Heart right ventricle (tissue), 16 donors: ENCODE measurements around the gene UBTF. TPM values are rescaled to one million over a fixed set of nuclear protein-coding genes. Genes with fewer than 3 reads are reported as not detected.

ENCODE experiments used
- ATAC-seq, 8 donors: fragments of 200-7000 bp; cut with Tn5 transposase; one replicate each; pipeline ENCODE4 v1.9.1; 2020; ENCODE audit warnings: mild to moderate bottlenecking in 8 of 8, moderate library complexity in 8 of 8, moderate number of reproducible peaks in 1 of 8
- DNase-seq, 2 donors: peaks; one replicate each; pipeline ENCODE4 v3.0.0-alpha.2; 2020
- H3K27ac ChIP-seq, 10 donors: fragments of 200-600 bp; sonication (generic) in 2 of 10; one replicate each; pipeline versions ENCODE4 v1.5.0 to v1.8.0; 2020 to 2022; ENCODE audit warnings: mild to moderate bottlenecking in 3 of 10
- H3K27me3 ChIP-seq, 7 donors: fragments of 200-600 bp; one replicate each; pipeline ENCODE4 v1.8.0; 2021 to 2022; ENCODE audit warnings: mild to moderate bottlenecking in 2 of 7
- H3K36me3 ChIP-seq, 9 donors: fragments of 200-600 bp; sonication (generic) in 1 of 9; one replicate each; pipeline versions ENCODE4 v1.5.0 to v1.8.0; 2020 to 2022; ENCODE audit warnings: mild to moderate bottlenecking in 2 of 9
- H3K4me1 ChIP-seq, 9 donors: fragments of 200-600 bp; sonication (generic) in 1 of 9; one replicate each; pipeline versions ENCODE4 v1.5.0 to v1.8.0; 2020 to 2022; ENCODE audit warnings: mild to moderate bottlenecking in 4 of 9
- H3K4me3 ChIP-seq, 10 donors: fragments of 200-600 bp; sonication (generic) in 2 of 10; one replicate each; pipeline versions ENCODE4 v1.5.0 to v1.8.0; 2020 to 2022; ENCODE audit warnings: mild to moderate bottlenecking in 7 of 10, moderate library complexity in 2 of 10
- H3K9me3 ChIP-seq, 11 donors: fragments of 200-600 bp in 10 of 11; sonication (generic) in 2 of 11; one replicate each; pipeline versions ENCODE4 v1.5.0 to v1.8.0; 2013 to 2022; ENCODE audit warnings: mild to moderate bottlenecking in 2 of 11, control low read depth in 1 of 11, moderate library complexity in 1 of 11
- CTCF ChIP-seq, 9 donors: fragments of 200-600 bp; sonication (generic) in 2 of 9; IDR thresholded peaks; one replicate each; pipeline versions ENCODE4 v1.5.0 to v1.8.0; 2021 to 2022; ENCODE audit warnings: antibody characterized with exemption in 9 of 9, mild to moderate bottlenecking in 5 of 9, moderate library complexity in 1 of 9
- WGBS, 2 donors: extraction: QIAGEN DNeasy Blood & Tissue Kit; methylation state at CpG; one replicate each; pipeline ENCODE4 v1.1.7; 2013; ENCODE audit warnings: inconsistent platforms in 1 of 2; 5-methylcytosine and 5-hydroxymethylcytosine counted together
- intact Hi-C, 10 donors: fragments of 100-400 bp; cut with DNase I; formaldehyde crosslinking; loops; one replicate each; pipeline versions ENCODE4 v1.11.1 to v1.14.2; 2022
- polyA plus RNA-seq, 2 donors: library from polyadenylated mRNA; stranded (reverse); fragments of 200-250 nt; gene quantifications; one replicate each; pipeline ENCODE4 v1.2.3, GENCODE V29; 2013
- total RNA-seq, 10 donors: library from RNA; stranded (reverse); fragmentation: NEBNext Ultra II Directional in 3 of 10; extraction: Animal tissue kit (Norgen Biotek cat#: 25700) in 3 of 10; gene quantifications; one replicate each; pipeline versions ENCODE4 v1.2.1 to v1.2.4, GENCODE V29; 2021 to 2023
- donor health status: Arrhythmogenic right ventricular cardiomyopathy.
- donor health status: ischemic (EF 13 %, LVEDD 7.1; RV severe dilation, severe dysfunction).
- donor health status: healthy with polysubstance abuse.
- donor health status: DM: no; HTN: yes; CAD: no.
- donor health status: DM: no; HTN: no; CAD: no.
- donor health status: ischemic (EF 25% LVEDD 6.9; RV normal size, moderate dysfunction).
- donor health status: ischemic (EF 25% LVEDD 5.7; RV mildly dilated, moderate dysfunction).
- donor health status: healthy.
- donor health status: DM: yes; HTN: yes; CAD: no.
- donor health status: Ischemic cardiomyopathy.
- donor health status: ischemic (EF 35%, LVEDD 5.7; RV mildly dilated, moderate dysfunction).
- donor health status: nonischemic (EF 11% LVEDD 7.7; RV severe dilation, severe dysfunction).
- donor health status: DM: yes; HTN: yes; CAD: no.
- donor health status: PGD.
- donor health status: ischemic (EF 29% LVEDD 5.4; RV normal size, mild dysfunction).
- donor health status: nonischemic (EF 23%, LVEDD 6.1; RV moderate dilation, normal function).

UBTF gene
- total and polyA plus RNA-seq, 12 donors, result 30.8 to 56.3 (median 40.9) TPM

GRCh38 chr17:44177640-44178039 lies 41.8 kb downstream of the UBTF start:
- no peaks in the 10 kb centered on the region for H3K4me1 ChIP-seq
- no peaks in the 10 kb centered on the region for H3K9me3 ChIP-seq
- peak in 4 of 8 donors; percentile 16 to 30 (median 22) for ATAC-seq
- no peak overlapping the region for H3K4me3 ChIP-seq
- 93 to 95% methylated on average over 4 of the region's 4 CpGs for WGBS, 2 donors
- H3K27me3 ChIP-seq, result no peaks in the 10 kb centered on the region
- no peak for TF ChIP-seq CTCF (IDR thresholded peaks at IDR 0.05)
- peaks cover 0 to 63% (median 8%) of the 10 kb centered on the region in 9 donors for H3K36me3 ChIP-seq
- no peak overlapping the region for H3K27ac ChIP-seq
- no peak for DNase-seq
- intact Hi-C loops, result no loop called here

- Histone ChIP-seq H3K27ac (no peak overlapping the region), H3K36me3 (peaks cover 0 to 61% (median 5%) of the 10 kb centered on the region in 9 donors), H3K4me3 (no peak overlapping the region), H3K9me3 (no peaks in the 10 kb centered on the region), H3K4me1 (peaks cover 0 to 4% (median 0%) of the 10 kb centered on the region in 9 donors), H3K27me3 (no peaks in the 10 kb centered on the region)
- no peak for TF ChIP-seq CTCF (IDR thresholded peaks at IDR 0.05)
- no peak for DNase-seq
- 93 to 94% methylated on average over 54 of the region's 54 CpGs for WGBS, 2 donors
- intact Hi-C loops, result no loop called here
- ATAC-seq, result peak in 4 of 8 donors; percentile 9 to 40 (median 27)
Measured at GRCh38 chr17:44176671-44177501, 42.6 kb downstream of the UBTF start.

GRCh38 chr17:44176257-44176656 lies 43.2 kb downstream of the UBTF start:
- Histone ChIP-seq H3K9me3 (no peaks in the 10 kb centered on the region), H3K36me3 (peaks cover 0 to 56% (median 0%) of the 10 kb centered on the region in 9 donors), H3K4me1 (peaks cover 0 to 10% (median 0%) of the 10 kb centered on the region in 9 donors), H3K27ac (no peak overlapping the region), H3K27me3 (no peaks in the 10 kb centered on the region), H3K4me3 (no peak overlapping the region)
- no peak for DNase-seq
- no peak for ATAC-seq
- intact Hi-C loops, result no loop called here
- WGBS, 2 donors, result 100% methylated on average over 1 of the region's 1 CpG
- TF ChIP-seq CTCF (IDR thresholded peaks at IDR 0.05), result no peak

- H3K9me3 ChIP-seq, result no peaks in the 10 kb centered on the region
- DNase-seq, result no peak
- TF ChIP-seq CTCF (IDR thresholded peaks at IDR 0.05), result no peak
- no peaks in the 10 kb centered on the region for H3K27me3 ChIP-seq
- H3K27ac ChIP-seq, result no peak overlapping the region
- intact Hi-C loops, result no loop called here
- peaks cover 0 to 24% (median 8%) of the 10 kb centered on the region in 9 donors for H3K4me1 ChIP-seq
- ATAC-seq, result no peak
- H3K4me3 ChIP-seq, result no peak overlapping the region
- 94 to 97% methylated on average over 2 of the region's 2 CpGs for WGBS, 2 donors
- H3K36me3 ChIP-seq, result peaks cover 0 to 56% (median 0%) of the 10 kb centered on the region in 9 donors
Measured at GRCh38 chr17:44174427-44174826, 45.0 kb downstream of the UBTF start.
